Activated T-helper 17 cell treated with anti-CD3 and anti-CD28 coated beads, Interleukin-2, amount 50 U/mL, for 72 hours (primary cell): ENCODE measurements around the gene CFAP92. TPM values are rescaled to one million over a fixed set of nuclear protein-coding genes. Genes with fewer than 3 reads are reported as not detected.
"Not testable (repeated sequence)": the region's sequence is repeated elsewhere in the genome, so short reads cannot be mapped to it uniquely, and the experiment has no call there.

Source experiments
- ATAC-seq: fragments of 150-1000 bp; cut with Tn5 transposase; replicated peaks from 2 replicates; pipeline ENCODE4 v1.10.0; 2021; ENCODE audit warnings: mild to moderate bottlenecking, moderate library complexity
- H3K27ac Mint-ChIP-seq: one replicate; pipeline ENCODE4 v1.8.0; 2022; ENCODE audit warnings: mixed read lengths
- H3K27me3 Mint-ChIP-seq: one replicate; pipeline ENCODE4 v1.8.0; 2022; ENCODE audit warnings: mixed read lengths
- H3K36me3 Mint-ChIP-seq: one replicate; pipeline ENCODE4 v1.8.0; 2022; ENCODE audit warnings: low read depth, mild to moderate bottlenecking, mixed read lengths
- H3K4me1 Mint-ChIP-seq: one replicate; pipeline ENCODE4 v1.8.0; 2022; ENCODE audit warnings: mixed read lengths
- H3K4me3 Mint-ChIP-seq: one replicate; pipeline ENCODE4 v1.8.0; 2022; ENCODE audit warnings: mild to moderate bottlenecking, mixed read lengths
- H3K9me3 Mint-ChIP-seq: one replicate; pipeline ENCODE4 v1.8.0; 2022; ENCODE audit warnings: mixed read lengths
- total RNA-seq, 2 donors: library from RNA; stranded (reverse); gene quantifications; one replicate each; pipeline ENCODE4 v1.2.3, GENCODE V29; 2022

CFAP92 gene
- total RNA-seq, 2 donors from 2014 or later: 0.50 TPM; not detected in 1

GRCh38 chr3:128906804-128907525, 86.9 kb downstream of the CFAP92 start:
- Mint-ChIP-seq H3K4me1 (no peaks in the 10 kb centered on the region), H3K4me3 (no peak overlapping the region), H3K36me3 (peaks cover 73% of the 10 kb centered on the region), H3K9me3 (no peaks in the 10 kb centered on the region), H3K27ac (peak overlapping the region; percentile 54), H3K27me3 (no peaks in the 10 kb centered on the region)
- no peak for ATAC-seq

- H3K9me3 Mint-ChIP-seq: no peaks in the 10 kb centered on the region
- peaks cover 74% of the 10 kb centered on the region for H3K36me3 Mint-ChIP-seq
- no peak overlapping the region for H3K4me3 Mint-ChIP-seq
- peak overlapping the region; percentile 54 for H3K27ac Mint-ChIP-seq
- H3K4me1 Mint-ChIP-seq: no peaks in the 10 kb centered on the region
- no peaks in the 10 kb centered on the region for H3K27me3 Mint-ChIP-seq
- no peak for ATAC-seq
Observed at GRCh38 chr3:128906031-128906803, 87.7 kb downstream of the CFAP92 start.

- no peaks in the 10 kb centered on the region for H3K27me3 Mint-ChIP-seq
- no peaks in the 10 kb centered on the region for H3K4me1 Mint-ChIP-seq
- H3K27ac Mint-ChIP-seq: no peak overlapping the region
- no peak for ATAC-seq
- no peaks in the 10 kb centered on the region for H3K9me3 Mint-ChIP-seq
- H3K36me3 Mint-ChIP-seq: peaks cover 86% of the 10 kb centered on the region
- no peak overlapping the region for H3K4me3 Mint-ChIP-seq
Observed at GRCh38 chr3:128903501-128903900, 90.4 kb downstream of the CFAP92 start.

- peaks cover 96% of the 10 kb centered on the region for H3K36me3 Mint-ChIP-seq
Observed at GRCh38 chr3:128902426-128902825, 91.5 kb downstream of the CFAP92 start.

GRCh38 chr3:128895843-128896697, 97.8 kb downstream of the CFAP92 start:
- no peak overlapping the region for H3K4me3 Mint-ChIP-seq
- no peaks in the 10 kb centered on the region for H3K9me3 Mint-ChIP-seq
- H3K27ac Mint-ChIP-seq: peak overlapping the region; percentile 62
- ATAC-seq: no peak
- H3K27me3 Mint-ChIP-seq: no peaks in the 10 kb centered on the region
- peaks cover 99% of the 10 kb centered on the region for H3K36me3 Mint-ChIP-seq
- no peaks in the 10 kb centered on the region for H3K4me1 Mint-ChIP-seq

More at GRCh38 chr3:128902426-128902825, 91.5 kb downstream of the CFAP92 start:
- no peak for ATAC-seq
- Mint-ChIP-seq H3K9me3 (no peaks in the 10 kb centered on the region), H3K27ac (no peak overlapping the region), H3K4me1 (no peaks in the 10 kb centered on the region), H3K27me3 (no peaks in the 10 kb centered on the region), H3K4me3 (no peak overlapping the region)

GRCh38 chr3:128889139-128889894, 104.6 kb downstream of the CFAP92 start:
- Mint-ChIP-seq H3K27ac (no peak overlapping the region), H3K36me3 (peaks cover 75% of the 10 kb centered on the region)

GRCh38 chr3:128884992-128885391, 108.9 kb downstream of the CFAP92 start:
- no peak for ATAC-seq

More at GRCh38 chr3:128889139-128889894, 104.6 kb downstream of the CFAP92 start:
- ATAC-seq: no peak
- Mint-ChIP-seq H3K4me1 (no peaks in the 10 kb centered on the region), H3K27me3 (no peaks in the 10 kb centered on the region), H3K9me3 (no peaks in the 10 kb centered on the region), H3K4me3 (no peak overlapping the region)

GRCh38 chr3:128882719-128883118, 111.2 kb downstream of the CFAP92 start:
- Mint-ChIP-seq H3K4me1 (peaks cover 36% of the 10 kb centered on the region), H3K27ac (peak overlapping the region; percentile 68), H3K9me3 (no peaks in the 10 kb centered on the region), H3K4me3 (peak overlapping the region; percentile 91), H3K36me3 (peaks cover 81% of the 10 kb centered on the region), H3K27me3 (no peaks in the 10 kb centered on the region)
- no peak for ATAC-seq

More at GRCh38 chr3:128884992-128885391, 108.9 kb downstream of the CFAP92 start:
- Mint-ChIP-seq H3K36me3 (peaks cover 80% of the 10 kb centered on the region), H3K27me3 (no peaks in the 10 kb centered on the region), H3K9me3 (no peaks in the 10 kb centered on the region), H3K27ac (peak overlapping the region; percentile 15), H3K4me3 (no peak overlapping the region), H3K4me1 (peaks cover 26% of the 10 kb centered on the region)

- Mint-ChIP-seq H3K27me3 (no peaks in the 10 kb centered on the region), H3K4me1 (peaks cover 39% of the 10 kb centered on the region), H3K27ac (peak overlapping the region; percentile 68), H3K36me3 (peaks cover 73% of the 10 kb centered on the region), H3K9me3 (no peaks in the 10 kb centered on the region), H3K4me3 (peak overlapping the region; percentile 91)
- ATAC-seq: no peak
Observed at GRCh38 chr3:128881576-128881975, 112.3 kb downstream of the CFAP92 start.

- peak overlapping the region; percentile 91 for H3K4me3 Mint-ChIP-seq
- not testable (repeated sequence) for ATAC-seq, H3K9me3 Mint-ChIP-seq, H3K27me3 Mint-ChIP-seq
- H3K36me3 Mint-ChIP-seq: peaks cover 71% of the 10 kb centered on the region
- peak overlapping the region; percentile 96 for H3K27ac Mint-ChIP-seq
- H3K4me1 Mint-ChIP-seq: peaks cover 44% of the 10 kb centered on the region
Observed at GRCh38 chr3:128880455-128880854, 113.4 kb downstream of the CFAP92 start.

- no peaks in the 10 kb centered on the region for H3K9me3 Mint-ChIP-seq
- H3K36me3 Mint-ChIP-seq: peaks cover 66% of the 10 kb centered on the region
- peak overlapping the region; percentile 96 for H3K27ac Mint-ChIP-seq
- no peak for ATAC-seq
- H3K4me3 Mint-ChIP-seq: peak overlapping the region; percentile 91
- H3K4me1 Mint-ChIP-seq: peaks cover 44% of the 10 kb centered on the region
- no peaks in the 10 kb centered on the region for H3K27me3 Mint-ChIP-seq
Observed at GRCh38 chr3:128879991-128880390, 113.9 kb downstream of the CFAP92 start.

GRCh38 chr3:128879125-128879969, 114.5 kb downstream of the CFAP92 start, which contains the start of gene ACAD9:
Gene ACAD9, plus strand, starts transcription at chr3:128879620. Its CDS starts 72 bp downstream, at chr3:128879692.
- peak; percentile 95 for ATAC-seq
- Mint-ChIP-seq H3K4me1 (peaks cover 44% of the 10 kb centered on the region), H3K9me3 (no peaks in the 10 kb centered on the region), H3K27ac (peak within 1 kb of the TSS; percentile 96), H3K27me3 (no peaks in the 10 kb centered on the region), H3K4me3 (peak within 1 kb of the TSS; percentile 91), H3K36me3 (peaks cover 60% of the 10 kb centered on the region)
